Astrocyte of the cerebellum (primary cell): ENCODE measurements around the gene LRRC4C.

Experiments used
- DNase-seq: peaks from one replicate; pipeline ENCODE4 v3.0.0-alpha.2; 2011; ENCODE audit warnings: low read depth
- H3K4me3 ChIP-seq: 2 replicates; pipeline ENCODE4 v1.5.1; 2011; ENCODE audit warnings: mild to moderate bottlenecking, low read depth, low read length, moderate library complexity
- CTCF ChIP-seq: IDR thresholded peaks from 2 replicates; pipeline ENCODE4 v1.5.1; 2012; ENCODE audit warnings: low read length, low read depth, moderate library complexity, mild to moderate bottlenecking; ENCODE audit errors: missing control alignments
- in situ Hi-C: cut with HindIII; loops from 2 replicates; pipeline ENCODE4 v1.10.0; 2017; ENCODE audit warnings: low sequenced_read_pairs

LRRC4C gene

GRCh38 chr11:41382927-41383326 lies 76.5 kb downstream of the LRRC4C start:
- peak; percentile 13 for DNase-seq
- in situ Hi-C loops: no loop called here
- no peak for TF ChIP-seq CTCF
- H3K4me3 ChIP-seq: no peak overlapping the region

GRCh38 chr11:41379084-41379483 lies 80.4 kb downstream of the LRRC4C start:
- in situ Hi-C loops: no loop called here
- no peak for DNase-seq
- no peak for TF ChIP-seq CTCF

GRCh38 chr11:41377709-41378394 lies 81.6 kb downstream of the LRRC4C start:
- DNase-seq: no peak
- H3K4me3 ChIP-seq: no peak overlapping the region
- TF ChIP-seq CTCF: no peak
- in situ Hi-C loops: no loop called here

More at GRCh38 chr11:41379084-41379483, 80.4 kb downstream of the LRRC4C start:
- no peak overlapping the region for H3K4me3 ChIP-seq

- in situ Hi-C loops: no loop called here
- TF ChIP-seq CTCF: no peak
- no peak overlapping the region for H3K4me3 ChIP-seq
These were observed 107.6 kb downstream of the LRRC4C start for GRCh38 chr11:41351825-41352224.

GRCh38 chr11:41346042-41346441 lies 113.4 kb downstream of the LRRC4C start:
- TF ChIP-seq CTCF: no peak
- no peak overlapping the region for H3K4me3 ChIP-seq
- in situ Hi-C loops: no loop called here
- DNase-seq: no peak

More at GRCh38 chr11:41351825-41352224, 107.6 kb downstream of the LRRC4C start:
- no peak for DNase-seq

GRCh38 chr11:41334007-41334933 lies 125.2 kb downstream of the LRRC4C start:
- H3K4me3 ChIP-seq: no peak overlapping the region
- no peak for DNase-seq
- in situ Hi-C loops: no loop called here
- no peak for TF ChIP-seq CTCF
